HG02943 (cell line): ENCODE measurements around the gene DDN.

Experiments
- ATAC-seq: cut with Tn5 transposase; IDR thresholded peaks from one replicate; pipeline ENCODE4 v1.9.1; 2021; ENCODE audit warnings: mild to moderate bottlenecking, low read depth, moderate library complexity; ENCODE audit not compliant: unreplicated experiment

The DDN gene

GRCh38 chr12:48969833-48970701 lies 29.1 kb downstream of the DDN start:
- no peak for ATAC-seq

GRCh38 chr12:48969160-48969771 lies 29.9 kb downstream of the DDN start:
- ATAC-seq = no peak

- no peak for ATAC-seq
Measured at GRCh38 chr12:48968467-48968866, 30.7 kb downstream of the DDN start.

GRCh38 chr12:48967991-48968390 lies 31.2 kb downstream of the DDN start:
- ATAC-seq = no peak

- no peak for ATAC-seq
Measured at GRCh38 chr12:48966177-48966895, 32.8 kb downstream of the DDN start.

- no peak for ATAC-seq
Measured at GRCh38 chr12:48965298-48965838, 33.8 kb downstream of the DDN start.

- no peak for ATAC-seq
Measured at GRCh38 chr12:48961801-48962200, 37.4 kb downstream of the DDN start.

GRCh38 chr12:48961331-48961730 lies 37.8 kb downstream of the DDN start:
- ATAC-seq = no peak

- no peak for ATAC-seq
Measured at GRCh38 chr12:48960834-48961233, 38.3 kb downstream of the DDN start.

- no peak for ATAC-seq
Measured at GRCh38 chr12:48958049-48958388, 41.2 kb downstream of the DDN start.

- peak; percentile 82 for ATAC-seq
Measured at GRCh38 chr12:48957141-48958048, 41.8 kb downstream of the DDN start, which contains the start of gene ARF3. Gene ARF3, minus strand, starts transcription at chr12:48957487. Its CDS starts 16,392 bp downstream, at chr12:48941095.

GRCh38 chr12:48956279-48957140 lies 42.7 kb downstream of the DDN start:
- ATAC-seq = peak; percentile 21

GRCh38 chr12:48954841-48955501 lies 44.2 kb downstream of the DDN start:
- no peak for ATAC-seq

GRCh38 chr12:48954061-48954460 lies 45.1 kb downstream of the DDN start:
- no peak for ATAC-seq

- no peak for ATAC-seq
Measured at GRCh38 chr12:48952691-48953090, 46.5 kb downstream of the DDN start.

- no peak for ATAC-seq
Measured at GRCh38 chr12:48947727-48948126, 51.4 kb downstream of the DDN start.

- no peak for ATAC-seq
Measured at GRCh38 chr12:48946943-48947342, 52.2 kb downstream of the DDN start.

GRCh38 chr12:48946205-48946604 lies 53.0 kb downstream of the DDN start:
- ATAC-seq = no peak
